Osteoblast (primary cell): Measurements from ENCODE around the gene CDPF1. TPM values are rescaled to one million over a fixed set of nuclear protein-coding genes. Genes with fewer than 3 reads are reported as not detected.

Experiments used
- DNase-seq: peaks from one replicate; pipeline ENCODE4 v3.0.0; 2011; ENCODE audit warnings: low spot score, mixed read lengths; ENCODE audit not compliant: insufficient read length; ENCODE audit errors: missing footprints
- H2AFZ ChIP-seq: 2 replicates; pipeline ENCODE4 v1.6.0; 2011; ENCODE audit warnings: mild to moderate bottlenecking, low read length
- H3K27ac ChIP-seq: 2 replicates; pipeline ENCODE4 v1.5.1; 2011; ENCODE audit warnings: mild to moderate bottlenecking, low read depth, low read length, moderate library complexity
- H3K27me3 ChIP-seq: 2 replicates; pipeline ENCODE4 v1.6.0; 2012; ENCODE audit warnings: mild to moderate bottlenecking, control low read depth, inconsistent platforms, low read length, moderate library complexity; ENCODE audit not compliant: insufficient read depth
- H3K36me3 ChIP-seq: 2 replicates; pipeline ENCODE4 v1.5.1; 2011; ENCODE audit warnings: mild to moderate bottlenecking, low read length, control low read depth, moderate library complexity; ENCODE audit not compliant: insufficient read depth
- H3K4me1 ChIP-seq: 2 replicates; pipeline ENCODE4 v1.5.1; 2011; ENCODE audit warnings: mild to moderate bottlenecking, low read length, control low read depth, moderate library complexity; ENCODE audit not compliant: insufficient read depth
- H3K4me2 ChIP-seq: 2 replicates; pipeline ENCODE4 v1.6.0; 2011; ENCODE audit warnings: mild to moderate bottlenecking, low read length; ENCODE audit not compliant: insufficient read depth
- H3K4me3 ChIP-seq: fragments of 200-600 bp; sonication (generic); 3 replicates; pipeline ENCODE4 v1.5.1; 2012; ENCODE audit warnings: mild to moderate bottlenecking, low read length, inconsistent platforms; ENCODE audit not compliant: insufficient read depth
- H3K79me2 ChIP-seq: 2 replicates; pipeline ENCODE4 v1.6.0; 2012; ENCODE audit warnings: mild to moderate bottlenecking, low read length, control low read depth, inconsistent platforms; ENCODE audit not compliant: insufficient read depth
- H3K9me3 ChIP-seq: 2 replicates; pipeline ENCODE4 v1.5.1; 2011; ENCODE audit warnings: low read depth, low read length, control low read depth
- H4K20me1 ChIP-seq: 2 replicates; pipeline ENCODE4 v1.6.0; 2012; ENCODE audit warnings: mild to moderate bottlenecking, low read length, control low read depth; ENCODE audit not compliant: insufficient read depth
- CTCF ChIP-seq: IDR thresholded peaks from 2 replicates; pipeline ENCODE4 v1.5.1; 2011; ENCODE audit warnings: mild to moderate bottlenecking, low read depth, low read length, moderate library complexity; ENCODE audit errors: extremely low read depth
- total RNA-seq: library from RNA; depleted of rRNA; stranded (reverse); fragments of >200 nt; gene quantifications from 2 replicates; pipeline ENCODE4 v1.2.3, GENCODE V29; 2012

The CDPF1 gene
- total RNA-seq, 1 donor, result 12.7 TPM

- Histone ChIP-seq H3K4me3 (no peak overlapping the region), H4K20me1 (no peaks in the 10 kb centered on the region), H3K4me2 (no peak overlapping the region), H3K9me3 (no peaks in the 10 kb centered on the region), H3K27ac (no peak overlapping the region), H3K36me3 (peaks cover 61% of the 10 kb centered on the region), H2AFZ (no peak overlapping the region), H3K27me3 (no peaks in the 10 kb centered on the region), H3K79me2 (no peaks in the 10 kb centered on the region), H3K4me1 (no peaks in the 10 kb centered on the region)
- peak; percentile 37 for DNase-seq
- TF ChIP-seq CTCF, result no peak
These were observed 28.9 kb upstream of the CDPF1 start for GRCh38 chr22:46278656-46279645.

- H3K9me3 ChIP-seq, result no peaks in the 10 kb centered on the region
- DNase-seq, result no peak
- H3K36me3 ChIP-seq, result peaks cover 72% of the 10 kb centered on the region
These were observed 26.5 kb upstream of the CDPF1 start for GRCh38 chr22:46276563-46276962.

GRCh38 chr22:46275455-46276122 lies 25.5 kb upstream of the CDPF1 start:
- no peaks in the 10 kb centered on the region for H3K9me3 ChIP-seq
- no peak for DNase-seq
- H3K79me2 ChIP-seq, result no peaks in the 10 kb centered on the region
- no peak overlapping the region for H3K4me2 ChIP-seq
- TF ChIP-seq CTCF, result no peak
- no peaks in the 10 kb centered on the region for H3K4me1 ChIP-seq
- no peak overlapping the region for H2AFZ ChIP-seq
- peaks cover 68% of the 10 kb centered on the region for H3K36me3 ChIP-seq
- no peaks in the 10 kb centered on the region for H4K20me1 ChIP-seq
- H3K4me3 ChIP-seq, result no peak overlapping the region
- H3K27ac ChIP-seq, result no peak overlapping the region
- H3K27me3 ChIP-seq, result no peaks in the 10 kb centered on the region

More at GRCh38 chr22:46276563-46276962, 26.5 kb upstream of the CDPF1 start:
- Histone ChIP-seq H3K79me2 (no peaks in the 10 kb centered on the region), H3K27ac (no peak overlapping the region), H3K4me2 (no peak overlapping the region), H3K4me3 (no peak overlapping the region), H4K20me1 (no peaks in the 10 kb centered on the region), H3K27me3 (no peaks in the 10 kb centered on the region), H2AFZ (no peak overlapping the region), H3K4me1 (no peaks in the 10 kb centered on the region)
- TF ChIP-seq CTCF, result no peak

- Histone ChIP-seq H3K36me3 (peaks cover 65% of the 10 kb centered on the region), H4K20me1 (no peaks in the 10 kb centered on the region)
- DNase-seq, result no peak
These were observed 24.3 kb upstream of the CDPF1 start for GRCh38 chr22:46274381-46274780.

More at GRCh38 chr22:46274381-46274780, 24.3 kb upstream of the CDPF1 start:
- Histone ChIP-seq H2AFZ (no peak overlapping the region), H3K4me1 (peaks cover 1% of the 10 kb centered on the region), H3K27ac (no peak overlapping the region), H3K27me3 (no peaks in the 10 kb centered on the region), H3K4me3 (no peak overlapping the region), H3K79me2 (peaks cover under 1% of the 10 kb centered on the region), H3K9me3 (no peaks in the 10 kb centered on the region), H3K4me2 (no peak overlapping the region)
- no peak for TF ChIP-seq CTCF
